Kidney glomerular epithelial cell (primary cell): ENCODE results near the gene PKM.
A peak's percentile ranks its signal among the peaks of the same experiment; 100 is the strongest.

Experiments used
- DNase-seq: peaks from one replicate; lab custom pipeline; 2025; lab: John Stamatoyannopoulos, UW

Gene PKM

GRCh38 chr15:72200395-72201237 is 30.4 kb downstream of the PKM start:
- no peak for DNase-seq

GRCh38 chr15:72199721-72200212 is 31.2 kb downstream of the PKM start:
- DNase-seq = peak; percentile 64

- DNase-seq = no peak
These were observed 31.8 kb downstream of the PKM start for GRCh38 chr15:72199205-72199515.

GRCh38 chr15:72198356-72199204 is 32.4 kb downstream of the PKM start:
- no peak for DNase-seq

GRCh38 chr15:72197460-72198355 is 33.3 kb downstream of the PKM start, which contains the start of gene GRAMD2A:
TSS of gene GRAMD2A (minus strand) at chr15:72197787.
- DNase-seq = peak; percentile 29

- DNase-seq = no peak
These were observed 33.9 kb downstream of the PKM start for GRCh38 chr15:72197041-72197459.

- DNase-seq = no peak
These were observed 34.5 kb downstream of the PKM start for GRCh38 chr15:72196409-72197040.

- DNase-seq = no peak
These were observed 35.9 kb downstream of the PKM start for GRCh38 chr15:72195101-72195511.

GRCh38 chr15:72193836-72194396 is 37.1 kb downstream of the PKM start:
- no peak for DNase-seq

GRCh38 chr15:72192416-72192815 is 38.6 kb downstream of the PKM start:
- DNase-seq = no peak

GRCh38 chr15:72189250-72189902 is 41.6 kb downstream of the PKM start:
- no peak for DNase-seq

GRCh38 chr15:72184165-72184811 is 46.7 kb downstream of the PKM start:
- DNase-seq = peak; percentile 34

- no peak for DNase-seq
These were observed 47.2 kb downstream of the PKM start for GRCh38 chr15:72183781-72184164.

- no peak for DNase-seq
These were observed 48.3 kb downstream of the PKM start for GRCh38 chr15:72182673-72183072.

- DNase-seq = no peak
These were observed 48.7 kb downstream of the PKM start for GRCh38 chr15:72182244-72182643.

- no peak for DNase-seq
These were observed 50.1 kb downstream of the PKM start for GRCh38 chr15:72180761-72181324.

GRCh38 chr15:72179950-72180581 is 50.9 kb downstream of the PKM start:
- DNase-seq = no peak

- DNase-seq = no peak
These were observed 51.9 kb downstream of the PKM start for GRCh38 chr15:72178976-72179585.

GRCh38 chr15:72176743-72177142 is 54.2 kb downstream of the PKM start:
- no peak for DNase-seq
